HG02623 (cell line): ENCODE measurements around the gene RASGRP2.

Experiments
- ATAC-seq: cut with Tn5 transposase; IDR thresholded peaks from one replicate; pipeline ENCODE4 v1.9.1; 2021; ENCODE audit warnings: moderate library complexity; ENCODE audit not compliant: unreplicated experiment

Gene RASGRP2

DNA sequence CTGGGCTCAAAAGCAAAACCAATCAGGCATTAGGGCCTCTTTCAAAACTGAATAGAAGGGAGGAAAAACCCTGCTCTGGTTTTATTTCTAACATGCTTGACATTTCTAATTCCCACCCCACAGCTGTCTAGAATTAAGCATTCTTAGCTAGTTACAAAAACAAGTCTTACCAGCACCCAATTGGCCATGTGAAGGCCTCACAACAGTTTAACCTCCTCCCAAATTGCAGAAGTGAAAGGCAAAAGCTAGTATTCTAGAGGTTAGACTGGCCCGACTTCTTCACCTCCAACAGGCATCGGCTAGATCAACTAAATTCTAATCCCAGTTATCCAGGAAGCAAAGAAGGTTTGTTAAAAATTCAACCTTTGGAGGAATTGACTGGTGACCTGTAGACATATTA, 27.9 kb upstream of the RASGRP2 start:
- ATAC-seq, result no peak

- ATAC-seq, result no peak
Observed at GRCh38 chr11:64770120-64770519, 26.2 kb upstream of the RASGRP2 start.

- no peak for ATAC-seq
Observed at GRCh38 chr11:64769283-64769682, 25.3 kb upstream of the RASGRP2 start.

DNA sequence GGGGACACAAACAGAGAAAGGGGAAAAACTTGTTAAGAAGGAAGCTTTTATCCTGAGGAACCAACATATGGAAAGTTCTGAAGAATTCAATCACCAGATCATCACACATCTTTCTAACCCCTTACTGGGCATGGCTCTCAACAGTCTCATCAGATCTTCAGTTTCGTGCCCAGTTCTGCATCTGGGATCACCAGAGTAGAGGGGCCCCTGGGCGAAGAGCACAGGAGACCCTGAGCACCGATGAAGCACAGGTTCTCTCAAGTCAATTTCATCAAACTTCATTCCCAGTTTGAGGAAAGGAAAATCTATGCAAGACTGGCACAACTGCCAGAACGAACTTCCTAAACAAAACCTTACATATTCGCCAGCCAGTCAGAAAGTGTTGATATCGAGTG, 24.4 kb upstream of the RASGRP2 start:
- ATAC-seq, result no peak

- ATAC-seq, result no peak
Observed at GRCh38 chr11:64767344-64768299, 23.7 kb upstream of the RASGRP2 start.

- no peak for ATAC-seq
Observed at GRCh38 chr11:64766881-64767280, 22.9 kb upstream of the RASGRP2 start.

GRCh38 chr11:64765851-64766665, 22.1 kb upstream of the RASGRP2 start:
- ATAC-seq, result no peak

DNA sequence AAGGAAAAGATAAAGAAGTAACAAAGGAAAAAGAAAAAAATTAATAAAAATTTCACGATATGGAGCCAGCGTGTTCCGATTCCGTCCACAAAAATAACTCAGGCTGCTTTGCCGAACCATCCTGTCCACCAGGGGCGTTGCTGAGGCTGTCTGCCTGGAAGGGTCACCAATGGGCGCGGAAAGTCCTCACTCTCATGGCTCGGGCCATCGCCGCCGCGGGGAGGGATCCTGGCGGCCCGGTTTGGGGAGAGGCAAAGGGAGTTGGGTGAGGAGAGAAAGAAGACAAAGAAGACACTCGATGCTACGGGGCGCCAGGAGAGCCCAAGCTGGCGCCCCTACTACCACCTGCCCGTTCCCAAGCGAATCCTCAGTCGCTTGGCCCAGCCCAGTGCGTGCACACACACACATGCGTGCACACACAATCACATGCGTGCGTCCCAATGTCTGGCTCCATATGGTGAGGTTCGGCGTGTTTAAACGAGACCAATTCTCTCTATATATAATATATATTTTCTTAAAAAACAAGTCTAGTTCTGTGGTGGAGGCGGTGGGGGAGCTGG, 21.4 kb upstream of the RASGRP2 start:
- ATAC-seq, result no peak

DNA sequence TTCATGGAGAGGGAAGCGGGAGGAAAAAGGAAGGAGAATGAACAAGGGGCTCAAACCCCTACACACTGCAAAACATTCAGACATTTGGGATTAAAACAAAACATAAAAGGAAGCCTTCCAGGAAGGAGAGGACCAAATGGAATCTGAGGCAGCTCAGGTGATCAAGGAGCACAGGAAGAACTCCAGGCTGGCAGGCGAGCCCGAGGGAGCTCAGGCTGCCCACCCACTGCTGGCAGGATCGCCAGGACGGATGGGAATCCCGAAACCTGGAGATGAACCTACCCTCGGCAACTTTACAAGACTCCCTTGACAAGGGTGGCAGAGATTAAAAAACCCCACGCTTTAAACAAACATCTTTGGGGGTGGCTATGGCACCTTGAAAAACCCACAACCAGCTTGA, 20.8 kb upstream of the RASGRP2 start:
- no peak for ATAC-seq

DNA sequence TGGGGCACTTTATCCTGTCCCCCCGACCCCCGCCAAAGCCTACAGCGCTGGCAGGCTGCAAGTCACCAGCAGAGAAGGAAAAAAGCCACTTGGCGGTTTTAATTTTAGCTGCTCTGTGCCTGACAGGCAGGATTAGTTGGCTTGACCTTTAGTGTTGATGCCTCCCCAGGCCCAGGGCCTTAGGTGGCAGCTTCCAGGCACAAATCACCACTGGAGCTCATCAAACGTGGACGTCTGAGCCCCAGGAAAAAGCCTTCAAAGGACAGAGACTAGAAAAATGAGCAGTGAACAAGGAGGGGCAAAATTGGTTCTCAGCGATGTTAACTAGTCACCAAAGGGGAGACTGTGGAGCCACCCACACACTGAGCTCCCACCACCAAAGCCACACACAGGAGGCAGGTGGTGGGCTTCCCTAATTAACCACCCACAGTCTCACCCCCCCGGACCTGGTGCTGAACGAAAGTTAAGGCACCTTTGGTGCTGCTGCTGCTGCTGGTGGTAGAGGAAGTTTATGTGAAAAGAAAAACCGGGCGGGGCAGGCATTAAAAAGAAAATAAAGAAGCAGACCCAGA, 20.2 kb upstream of the RASGRP2 start:
- no peak for ATAC-seq

- ATAC-seq, result no peak
Observed at GRCh38 chr11:64763526-64764039, 19.6 kb upstream of the RASGRP2 start.

- ATAC-seq, result no peak
Observed at GRCh38 chr11:64762674-64763525, 19.0 kb upstream of the RASGRP2 start.

GRCh38 chr11:64762277-64762673, 18.3 kb upstream of the RASGRP2 start:
- ATAC-seq, result no peak

DNA sequence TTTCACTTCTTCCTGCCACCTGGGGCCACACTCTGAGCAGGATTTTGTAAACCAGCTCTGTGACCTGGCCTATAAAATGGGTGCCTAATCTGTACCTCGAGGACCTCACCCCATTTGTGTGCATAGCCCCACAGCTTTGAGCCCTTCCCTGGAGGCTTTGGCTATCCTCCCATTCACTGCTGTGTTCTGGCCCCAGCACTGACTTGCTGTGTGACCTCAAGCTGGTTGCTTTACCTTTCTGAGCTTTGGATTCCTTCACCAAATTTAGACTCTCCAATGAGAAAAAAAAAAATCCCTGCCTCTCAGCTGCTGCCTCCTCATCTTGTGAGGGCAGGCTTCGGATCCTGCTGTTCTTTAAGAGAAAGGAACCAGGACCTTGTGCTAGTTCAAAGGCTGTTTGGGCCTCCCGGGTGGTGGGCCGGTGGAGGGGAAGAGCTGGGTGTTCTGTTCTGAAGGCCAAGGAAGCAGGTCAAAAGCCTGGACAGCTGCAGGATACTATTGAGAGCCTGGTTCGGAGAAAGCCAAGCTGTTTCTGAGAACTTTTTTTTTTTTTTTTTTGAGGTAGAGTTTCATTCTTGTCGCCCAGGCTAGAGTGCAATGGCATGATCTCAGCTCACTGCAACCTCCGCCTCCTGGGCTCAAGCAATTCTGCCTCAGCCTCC, 16.9 kb upstream of the RASGRP2 start:
- ATAC-seq, result no peak

DNA sequence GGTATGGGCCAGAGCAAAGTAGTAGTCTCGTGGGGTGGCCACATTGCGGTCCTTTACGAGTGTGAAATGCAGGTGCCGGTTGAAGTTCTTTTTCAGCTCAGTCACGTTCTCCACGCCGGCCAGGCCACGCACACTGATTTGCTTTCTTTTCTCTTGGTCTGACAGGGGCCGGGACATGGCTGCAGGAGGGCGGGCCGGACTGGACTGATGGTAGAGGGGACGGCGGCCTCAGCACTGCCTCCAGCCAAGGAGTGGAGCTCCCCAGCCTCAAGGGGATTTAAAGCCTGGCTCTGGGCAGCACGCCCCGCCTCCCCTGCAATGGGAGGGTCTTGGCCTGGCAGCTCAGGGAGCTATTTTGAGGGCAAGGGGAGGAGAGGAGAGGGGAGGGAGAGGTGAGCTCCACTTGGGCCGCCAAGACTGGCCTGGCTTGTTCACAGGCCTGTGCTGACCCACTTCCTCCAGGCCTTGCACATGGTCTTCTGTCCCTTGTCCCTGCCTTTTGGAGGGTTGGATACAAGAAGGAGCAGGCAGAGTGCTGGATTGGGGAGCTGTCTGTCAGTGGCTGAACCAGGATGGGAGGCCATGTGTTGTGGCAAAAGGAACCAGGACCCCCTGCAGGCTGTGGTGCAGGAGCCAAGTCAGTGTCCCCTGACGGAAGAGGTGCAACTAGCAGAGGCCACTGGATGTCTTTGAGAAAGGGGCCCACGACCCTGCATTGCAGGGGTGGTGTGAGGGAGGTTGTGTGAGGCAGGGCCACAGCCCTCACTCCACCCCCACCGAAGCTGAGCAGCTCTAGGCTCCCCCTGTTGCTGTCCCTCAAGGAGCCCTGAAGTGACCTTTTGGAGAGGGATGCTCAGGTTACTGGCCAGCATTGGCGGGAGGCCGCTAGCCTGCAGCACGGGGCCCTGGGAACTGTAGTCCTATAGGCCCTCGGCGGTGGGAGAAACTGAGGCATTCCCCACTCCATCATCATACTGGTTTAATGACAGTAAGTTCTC, 16.1 kb upstream of the RASGRP2 start, which contains the start of gene PYGM:
Gene PYGM (minus strand): TSS at position 253 of the 998 bp plus-strand sequence. CDS start 76 bp downstream, at position 177.
- ATAC-seq, result no peak

DNA sequence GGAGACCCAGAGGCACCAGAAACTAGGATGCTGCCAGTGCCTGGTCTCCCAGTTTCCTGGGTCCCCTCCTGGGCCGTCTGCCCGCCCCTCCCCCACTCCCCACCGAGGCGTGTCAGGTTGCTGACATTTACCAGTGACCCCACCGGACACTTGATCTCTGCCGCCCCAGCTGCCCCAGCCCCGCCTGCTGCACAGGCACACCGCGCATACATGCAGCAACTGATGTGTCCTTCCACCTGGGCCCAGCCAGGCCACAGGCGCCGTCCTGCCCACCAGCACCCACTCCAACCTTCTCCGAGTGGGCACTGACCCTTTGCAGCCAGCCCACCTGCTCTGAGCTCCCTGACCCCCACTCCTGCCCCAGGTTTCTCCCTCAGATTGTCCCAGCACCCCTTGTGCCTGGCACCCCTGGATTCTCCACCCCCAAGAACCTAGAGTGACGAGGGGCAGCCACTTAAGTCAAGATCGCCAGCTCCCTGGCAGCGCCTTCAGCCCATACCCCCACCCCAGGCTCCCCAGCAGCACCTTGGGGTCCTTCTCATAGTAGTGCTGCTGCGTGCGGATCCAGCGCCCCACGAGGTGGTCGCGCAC, 15.3 kb upstream of the RASGRP2 start:
- no peak for ATAC-seq

DNA sequence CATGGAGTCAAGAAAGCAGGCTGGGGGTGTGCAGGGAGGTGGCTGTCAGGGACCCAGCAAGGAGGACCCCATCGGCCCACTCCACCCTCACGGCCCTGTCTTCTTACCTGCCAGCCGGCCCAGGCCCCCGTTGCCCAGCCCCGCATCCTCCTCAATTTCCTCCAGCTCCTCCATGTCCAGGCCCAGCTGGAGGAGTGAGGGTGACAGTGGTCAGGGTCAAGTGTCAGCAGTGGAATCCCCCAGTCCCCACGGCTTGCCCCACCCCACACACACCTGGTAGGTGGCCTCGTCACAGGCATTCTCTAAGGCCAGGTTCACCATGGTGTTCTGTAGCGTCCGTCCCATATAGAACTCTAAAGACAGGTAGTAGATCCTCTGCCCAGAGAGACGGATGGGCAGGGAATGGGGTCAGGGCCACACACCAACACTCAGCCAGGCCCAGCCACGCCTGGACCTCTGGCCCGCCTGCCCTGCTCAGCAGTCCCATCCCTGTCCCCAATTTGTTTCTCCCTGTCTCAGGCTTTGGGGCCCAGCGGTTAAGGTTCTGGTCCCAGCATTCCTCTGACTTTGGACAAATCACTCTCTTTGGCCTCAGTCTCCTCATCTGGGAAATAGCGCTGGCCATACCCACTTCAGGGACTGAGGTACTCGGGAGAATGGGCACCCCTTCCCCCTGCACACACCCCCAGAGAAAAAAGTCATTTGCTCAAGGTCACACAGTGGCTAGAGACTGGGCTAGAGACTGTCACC, 14.6 kb upstream of the RASGRP2 start:
- ATAC-seq, result no peak
